KOPT-K1 (cell line): ENCODE data around the gene ZSWIM9.
A peak's percentile ranks its signal among the peaks of the same experiment; 100 is the strongest.
"Not testable (repeated sequence)": the region's sequence is repeated elsewhere in the genome, so short reads cannot be mapped to it uniquely, and the experiment has no call there.

Experiments
- H3K27ac ChIP-seq: fragments of 200-600 bp; sonication (generic); 2 replicates; pipeline ENCODE4 v1.5.1; 2016; ENCODE audit warnings: antibody characterized with exemption, mild to moderate bottlenecking, low read depth, low read length; ENCODE audit not compliant: poor library complexity, severe bottlenecking
- H3K36me3 ChIP-seq: fragments of 200-600 bp; sonication (generic); 2 replicates; pipeline ENCODE4 v1.5.1; 2017; ENCODE audit warnings: antibody characterized with exemption, mild to moderate bottlenecking, low read length, moderate library complexity; ENCODE audit not compliant: insufficient read depth
- H3K9me3 ChIP-seq: fragments of 200-600 bp; sonication (generic); 2 replicates; pipeline ENCODE4 v1.5.1; 2017; ENCODE audit warnings: antibody characterized with exemption, low read length, mild to moderate bottlenecking; ENCODE audit not compliant: insufficient read depth, poor library complexity, severe bottlenecking

ZSWIM9 gene

DNA sequence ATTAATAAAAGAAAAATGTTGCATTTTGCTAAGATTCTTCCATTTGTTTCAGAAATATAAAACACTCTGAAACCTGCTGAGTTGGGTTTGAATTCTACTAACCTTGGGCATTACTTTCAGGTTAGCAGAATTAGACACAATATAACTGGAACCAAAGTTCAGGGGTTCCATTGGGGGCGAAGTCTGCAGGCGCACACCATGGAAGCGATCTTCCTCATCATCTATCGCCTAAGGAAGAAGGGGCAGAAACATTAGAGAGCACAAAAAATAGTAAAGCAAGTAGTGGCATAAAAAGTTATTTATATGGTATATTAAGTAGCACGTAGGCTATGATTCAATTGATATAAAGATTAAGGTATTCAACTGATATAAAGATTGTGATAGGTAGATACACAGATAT lies 51.1 kb downstream of the ZSWIM9 start:
- Histone ChIP-seq H3K27ac (no peak overlapping the region), H3K36me3 (peaks cover 41% of the 10 kb centered on the region), H3K9me3 (no peaks in the 10 kb centered on the region)

DNA sequence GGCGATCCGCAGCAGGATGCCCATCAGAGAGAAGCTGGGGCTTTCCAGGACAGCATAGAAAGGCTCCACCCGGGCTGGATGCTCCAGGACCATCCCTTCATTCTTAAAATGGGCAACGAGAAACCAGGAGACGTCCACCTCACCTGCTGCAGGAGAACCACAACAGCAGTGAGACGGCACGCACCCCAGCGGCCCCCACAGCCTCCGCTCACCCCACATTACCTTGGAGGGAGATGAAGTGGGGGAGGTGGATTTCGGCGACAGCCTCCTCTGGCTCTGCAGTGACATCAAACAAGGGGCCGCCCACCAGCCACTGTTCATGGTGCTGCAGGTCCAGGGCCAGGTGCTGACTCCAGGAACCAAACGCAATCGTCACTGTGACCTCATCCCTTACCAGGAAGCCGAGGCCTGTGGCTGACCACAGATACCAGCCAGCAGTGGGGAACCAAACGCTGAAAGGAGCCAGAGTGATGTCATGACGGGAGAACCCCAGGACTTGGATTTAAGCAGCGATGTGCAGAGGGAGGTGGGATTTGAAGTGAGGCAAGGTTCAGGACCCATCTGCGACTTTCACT lies 60.2 kb downstream of the ZSWIM9 start:
- Histone ChIP-seq H3K27ac (no peak overlapping the region), H3K36me3 (peaks cover 83% of the 10 kb centered on the region), H3K9me3 (no peaks in the 10 kb centered on the region)

DNA sequence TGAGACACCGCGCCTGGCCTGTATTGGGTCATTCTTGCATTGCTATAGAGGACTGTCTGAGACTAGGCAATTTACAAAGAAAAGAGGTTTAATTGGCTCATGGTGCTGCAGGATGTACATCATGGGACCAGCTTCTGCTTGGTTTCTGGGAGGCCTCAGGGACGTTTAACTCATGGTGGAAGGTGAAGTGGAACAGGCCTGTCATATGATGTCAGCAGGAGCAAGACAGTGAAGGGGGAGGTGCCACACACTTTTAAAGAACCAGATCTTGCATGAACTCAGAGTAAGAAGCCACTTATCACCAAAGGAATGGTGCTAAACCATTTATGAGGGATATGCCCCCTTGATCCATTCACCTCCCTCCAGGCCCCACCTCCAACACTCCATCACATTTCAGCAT lies 66.6 kb downstream of the ZSWIM9 start:
- H3K9me3 ChIP-seq = no peaks in the 10 kb centered on the region
- peaks cover 68% of the 10 kb centered on the region for H3K36me3 ChIP-seq
- no peak overlapping the region for H3K27ac ChIP-seq

DNA sequence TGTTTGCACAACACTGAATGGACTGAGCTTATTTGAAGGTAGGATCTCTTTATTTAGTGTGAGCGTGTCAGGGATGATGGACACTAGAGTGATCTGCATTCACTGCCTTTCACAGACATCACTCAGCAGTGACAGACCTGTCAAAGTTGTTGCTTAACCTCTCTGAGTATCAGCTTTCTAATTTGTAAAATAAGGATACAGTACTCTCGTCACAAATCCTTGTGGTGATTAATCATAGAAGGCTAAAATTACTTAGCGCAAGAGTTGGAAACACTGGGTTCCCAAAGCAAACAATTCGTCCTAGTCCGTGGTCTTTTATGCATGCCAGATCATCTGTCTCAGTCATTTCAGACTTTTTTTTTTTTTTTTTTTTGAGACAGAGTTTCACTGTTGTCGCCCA lies 68.6 kb downstream of the ZSWIM9 start:
- Histone ChIP-seq H3K27ac (no peak overlapping the region), H3K9me3 (no peaks in the 10 kb centered on the region), H3K36me3 (peaks cover 48% of the 10 kb centered on the region)

DNA sequence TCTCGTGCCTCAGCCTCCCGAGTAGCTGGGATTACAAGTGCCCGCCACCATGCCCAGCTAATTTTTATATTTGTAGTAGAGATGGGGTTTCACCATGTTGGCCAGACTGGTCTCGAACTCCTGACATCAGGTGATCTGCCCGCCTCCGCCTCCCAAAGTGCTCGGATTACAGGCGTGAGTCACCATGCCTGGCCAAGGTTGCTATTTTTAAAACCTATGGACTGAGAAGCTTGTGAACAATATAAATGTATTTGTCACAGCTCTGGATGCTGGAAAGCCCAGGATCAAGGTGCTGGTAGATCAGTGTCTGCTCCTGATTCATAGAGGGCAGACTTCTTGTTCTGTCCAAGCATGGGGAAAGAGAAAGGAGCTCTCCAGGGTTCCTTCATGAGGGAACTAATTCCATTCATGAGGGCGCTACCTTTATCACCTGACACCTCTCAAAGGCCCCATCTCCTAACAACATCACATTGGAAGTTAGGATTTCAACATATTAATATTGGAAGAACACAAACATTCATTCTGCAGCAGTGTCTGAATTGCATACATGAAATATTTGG lies 69.2 kb downstream of the ZSWIM9 start:
- H3K9me3 ChIP-seq = no peaks in the 10 kb centered on the region
- peaks cover 43% of the 10 kb centered on the region for H3K36me3 ChIP-seq
- H3K27ac ChIP-seq = no peak overlapping the region

DNA sequence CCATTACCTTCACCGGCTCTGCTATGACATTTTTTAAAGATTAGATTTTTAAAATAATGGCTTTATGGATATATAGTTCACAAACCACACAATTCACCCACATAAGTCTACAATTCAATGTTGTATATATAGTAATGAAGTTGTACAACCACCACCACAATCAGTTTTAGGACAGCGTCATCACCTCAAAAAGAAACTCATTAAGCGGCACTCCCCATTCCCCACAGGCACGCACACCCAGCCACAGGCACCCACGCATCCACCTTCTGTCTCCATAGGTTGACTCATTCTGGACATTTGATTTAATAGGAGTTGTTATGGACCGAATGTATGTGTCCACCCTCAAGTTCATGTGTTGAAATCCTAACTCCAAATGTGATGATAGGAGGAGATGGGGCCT lies 71.3 kb downstream of the ZSWIM9 start:
- H3K27ac ChIP-seq, H3K9me3 ChIP-seq: not testable (repeated sequence)
- H3K36me3 ChIP-seq = peaks cover 43% of the 10 kb centered on the region

DNA sequence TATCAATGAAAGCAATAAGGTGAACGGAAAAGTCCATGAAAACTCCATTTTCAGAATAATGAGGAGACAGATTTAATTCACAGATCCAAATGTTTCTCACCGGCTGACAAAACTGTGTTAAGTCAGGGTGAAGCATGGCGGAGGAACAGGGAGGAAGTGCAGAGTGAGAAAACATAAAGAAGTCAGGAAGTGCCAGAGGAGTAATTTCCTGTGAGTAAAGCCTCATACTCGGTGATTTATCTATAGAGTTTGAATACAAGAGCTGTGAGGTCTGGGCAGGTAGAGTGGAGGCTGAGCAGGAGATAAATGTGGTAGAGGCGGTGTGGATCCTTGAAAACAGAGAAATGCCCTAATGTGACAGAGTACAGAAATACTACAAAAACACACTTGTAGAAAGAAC lies 73.8 kb downstream of the ZSWIM9 start:
- peak overlapping the region; percentile 44 for H3K27ac ChIP-seq
- peaks cover 44% of the 10 kb centered on the region for H3K36me3 ChIP-seq
- H3K9me3 ChIP-seq = no peaks in the 10 kb centered on the region

DNA sequence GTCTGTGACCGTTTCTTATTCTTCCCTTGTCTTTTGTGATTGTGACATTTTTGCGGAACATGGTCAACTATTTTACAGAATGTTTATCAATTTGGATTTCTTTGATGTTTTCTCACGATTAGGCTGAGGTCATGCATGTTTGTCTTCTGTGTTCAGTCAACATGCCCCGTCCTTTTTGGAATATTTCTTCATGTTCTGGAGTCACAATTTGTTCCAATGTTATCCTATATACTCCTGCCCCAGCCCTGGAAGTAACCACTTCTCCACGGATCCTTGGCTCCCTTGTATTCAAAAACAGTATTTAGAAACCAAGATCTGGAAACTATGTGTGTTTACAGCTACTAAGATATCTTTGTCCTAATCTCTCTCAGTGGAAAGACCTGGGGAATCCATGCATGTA lies 75.6 kb downstream of the ZSWIM9 start:
- H3K27ac ChIP-seq = no peak overlapping the region

DNA sequence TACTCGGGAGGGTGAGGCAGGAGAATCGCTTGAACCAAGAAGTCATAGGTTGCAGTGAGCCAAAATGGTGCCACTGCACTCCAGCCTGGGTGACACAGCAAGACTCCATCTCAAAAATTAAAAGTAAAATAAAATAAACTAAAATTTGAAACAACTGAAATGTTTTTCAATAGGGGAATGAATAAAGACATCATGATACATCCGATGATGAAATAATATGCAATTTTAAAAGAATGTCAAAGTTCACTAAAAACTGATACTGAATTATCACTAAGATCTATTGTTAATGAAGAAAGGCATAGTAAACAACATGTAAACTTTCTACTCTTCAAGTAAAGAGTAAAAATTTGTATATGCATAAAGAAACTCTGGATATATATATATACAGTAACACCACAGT lies 76.7 kb downstream of the ZSWIM9 start:
- peaks cover 39% of the 10 kb centered on the region for H3K36me3 ChIP-seq
- H3K9me3 ChIP-seq = no peaks in the 10 kb centered on the region
- no peak overlapping the region for H3K27ac ChIP-seq

More for the DNA sequence above, 75.6 kb downstream of the ZSWIM9 start:
- H3K36me3 ChIP-seq = peaks cover 39% of the 10 kb centered on the region
- no peaks in the 10 kb centered on the region for H3K9me3 ChIP-seq
